Measurements from ENCODE around the gene PLIN5. TPM values are rescaled to one million over a fixed set of nuclear protein-coding genes. Genes with fewer than 3 reads are reported as not detected.

Gene PLIN5
- total and polyA plus RNA-seq, 2 of the 8 experiments (the other 6 are each of a cell fraction or from before 2014, with no cell fraction given), result 2.0 to 2.5 TPM

- H3K27ac ChIP-seq (ENCODE audit: low read depth, low read length), result no peak overlapping the region
- no peak overlapping the region for H2BK120ac ChIP-seq (replicated peaks; ENCODE audit: low read depth, low read length)
- peaks cover 2 to 41% (median 31%) of the 10 kb centered on the region in 4 experiments for H3K27me3 ChIP-seq (replicated peaks in 1 of 4; ENCODE audit: control insufficient read depth in 3 of 4, extremely low read depth in 1 of 4, insufficient read depth in 3 of 4, low read length in 3 of 4)
- 85% methylated on average over 14 of the region's 14 CpGs; no CpG with 5 or more reads in 1 of the 2 experiments for WGBS, 2 experiments (ENCODE audit: extremely low coverage in 1 of 2, insufficient coverage in 1 of 2, insufficient read length in 1 of 2, insufficient replicate concordance in 2 of 2, low coverage in 1 of 2, low lambda C conversion rate in 2 of 2, missing lambda C conversion rate in 1 of 2)
- H3K36me3 ChIP-seq (ENCODE audit: control insufficient read depth in 2 of 4, insufficient read depth in 4 of 4, low read length in 3 of 4), result no peaks in the 10 kb centered on the region
- no peak overlapping the region for H4K91ac ChIP-seq (replicated peaks; ENCODE audit: insufficient read length, low read length)
- no peak overlapping the region for H2BK5ac ChIP-seq (ENCODE audit: low read depth, low read length)
- H3K4me3 ChIP-seq (ENCODE audit: extremely low read depth in 1 of 4, insufficient read depth in 2 of 4, low read depth in 3 of 4, low read length in 4 of 4), result no peak overlapping the region
- H3K9me3 ChIP-seq (ENCODE audit: insufficient read depth in 2 of 2, low read depth in 1 of 2, low read length in 1 of 2), result no peaks in the 10 kb centered on the region
- no peak overlapping the region for H2BK20ac ChIP-seq (ENCODE audit: low read length)
- TF ChIP-seq HDAC2 (IDR thresholded peaks at IDR 0.05; ENCODE audit: borderline replicate concordance in 1 of 2, low read depth in 2 of 2, low read length in 2 of 2) (peak in 1 of 2 experiments; percentile 35; a peak in 1 of 4 replicates), CEBPB (IDR thresholded peaks at IDR 0.05; ENCODE audit: low read depth, low read length) (peak; percentile 88), KDM1A (IDR thresholded peaks at IDR 0.05; ENCODE audit: borderline replicate concordance, low read length) (peak; percentile 89; the same call in 1 of the 2 replicates), ASH2L (IDR thresholded peaks at IDR 0.05; ENCODE audit: low read length) (no peak)
- no peak overlapping the region for H3K9ac ChIP-seq (replicated peaks in 1 of 4; ENCODE audit: extremely low read depth in 1 of 4, low read depth in 3 of 4, low read length in 3 of 4)
- no peak overlapping the region for H3K14ac ChIP-seq (ENCODE audit: insufficient read length)
- no peak overlapping the region for H3K56ac ChIP-seq (replicated peaks; ENCODE audit: insufficient read length, low read depth, low read length)
- no peak overlapping the region for H3K18ac ChIP-seq (ENCODE audit: extremely low read depth, low read length)
- no peak overlapping the region for H4K5ac ChIP-seq (ENCODE audit: insufficient read length, low read depth, low read length)
- no peak overlapping the region for H3K4ac ChIP-seq (replicated peaks; ENCODE audit: insufficient read length, low read depth, low read length)
- no peak overlapping the region for H2AK5ac ChIP-seq (ENCODE audit: low read depth, low read length)
- no peaks in the 10 kb centered on the region for H3K79me2 ChIP-seq (ENCODE audit: control insufficient read depth in 1 of 2, insufficient read depth in 2 of 2, low read length in 2 of 2)
- CTCF ChIA-PET (ENCODE audit: partially characterized antibody), result interaction anchor here (0.6 to 5.8 kb wide), 8 partner anchors 9 to 465 kb away, joined by 3 to 62 read pairs (median 3); no protein-coding TSS in a partner anchor
- no peaks in the 10 kb centered on the region for H3K23me2 ChIP-seq (ENCODE audit: low read depth, low read length)
- H4K8ac ChIP-seq (ENCODE audit: extremely low read depth, insufficient read depth, low read length), result no peak overlapping the region
- H3K79me1 ChIP-seq (ENCODE audit: low read depth, low read length), result no peaks in the 10 kb centered on the region
- no peak overlapping the region for H3K23ac ChIP-seq (ENCODE audit: insufficient read length)
- H2AFZ ChIP-seq (ENCODE audit: low read length), result no peak overlapping the region
- no peak overlapping the region for H2BK12ac ChIP-seq (ENCODE audit: low read depth, low read length)
- no peak overlapping the region for H3K4me2 ChIP-seq (ENCODE audit: insufficient read depth in 1 of 2, low read depth in 2 of 2, low read length in 2 of 2)
- POLR2A ChIA-PET (ENCODE audit: partially characterized antibody), result interaction anchor here (0.9 to 3.9 kb wide), 6 partner anchors 9 to 109 kb away, joined by 3 to 27 read pairs (median 4); no protein-coding TSS in a partner anchor
- H3K4me1 ChIP-seq (replicated peaks in 1 of 4; ENCODE audit: control insufficient read depth in 3 of 4, insufficient read depth in 4 of 4, low read length in 3 of 4), result peaks cover 0 to 3% (median under 1%) of the 10 kb centered on the region in 4 experiments; a peak in 2 of 7 replicates
- H4K20me1 ChIP-seq (replicated peaks in 1 of 2; ENCODE audit: control insufficient read depth in 1 of 2, insufficient read depth in 2 of 2, low read length in 2 of 2), result peaks cover 0 to 3% of the 10 kb centered on the region in 2 experiments
- DNase-seq (ENCODE audit: low read depth in 1 of 2, low spot score in 2 of 2) (peak in 1 of 2 experiments; percentile 46), FAIRE-seq (no peak)
- H2BK15ac ChIP-seq (ENCODE audit: low read length), result no peak overlapping the region
Observed at GRCh38 chr19:4516199-4516938, 18.7 kb downstream of the PLIN5 start.
